Measurements from ENCODE around the gene SFTA2. TPM values are rescaled to one million over a fixed set of nuclear protein-coding genes. Genes with fewer than 3 reads are reported as not detected.

The SFTA2 gene
- polyA plus RNA-seq, 1 donor, result 0.70 TPM

DNA sequence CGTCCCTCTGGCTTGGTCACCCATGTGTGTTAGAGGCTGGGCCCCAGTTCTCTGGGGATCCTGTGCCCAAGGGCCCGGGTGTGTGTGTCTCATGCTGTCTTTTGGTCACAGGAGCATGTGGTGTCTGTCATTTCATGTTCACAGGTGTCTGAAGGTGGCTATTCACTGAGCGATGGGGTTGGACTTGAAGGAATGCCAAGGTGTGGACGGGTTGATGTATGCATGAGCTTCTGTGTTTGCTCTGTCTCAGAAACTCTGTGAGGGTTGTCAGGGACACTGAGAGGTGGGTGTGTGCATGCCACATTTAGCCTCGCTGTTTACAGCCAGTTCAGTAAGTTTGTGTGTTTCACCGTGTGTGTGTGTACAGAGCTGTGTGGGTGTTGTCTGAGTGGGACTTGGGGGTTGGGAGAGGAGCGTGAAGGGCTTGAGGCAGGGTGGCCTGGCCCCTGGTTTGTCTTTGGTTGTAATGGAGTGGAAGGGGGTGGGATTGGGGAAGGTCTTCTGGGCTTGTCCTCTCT, 46.4 kb downstream of the SFTA2 start:
- Histone ChIP-seq H3K27ac (ENCODE audit: low read length) (peak overlapping the region; percentile 92), H3K4me1 (ENCODE audit: control insufficient read depth, insufficient read depth, low read length) (peaks cover 39% of the 10 kb centered on the region), H3K27me3 (ENCODE audit: control insufficient read depth, insufficient read depth, low read length) (no peaks in the 10 kb centered on the region), H3K36me3 (ENCODE audit: control insufficient read depth, insufficient read depth, low read length) (peaks cover 20% of the 10 kb centered on the region), H3K9me3 (ENCODE audit: control insufficient read depth, low read depth, low read length) (peaks cover 2% of the 10 kb centered on the region), H3K4me3 (ENCODE audit: low read length) (peak overlapping the region; percentile 48)
- peak; percentile 69 to 76 for DNase-seq
- no CpG with 5 or more reads among the region's 7 CpGs for WGBS (ENCODE audit: insufficient coverage, low lambda C conversion rate)

DNA sequence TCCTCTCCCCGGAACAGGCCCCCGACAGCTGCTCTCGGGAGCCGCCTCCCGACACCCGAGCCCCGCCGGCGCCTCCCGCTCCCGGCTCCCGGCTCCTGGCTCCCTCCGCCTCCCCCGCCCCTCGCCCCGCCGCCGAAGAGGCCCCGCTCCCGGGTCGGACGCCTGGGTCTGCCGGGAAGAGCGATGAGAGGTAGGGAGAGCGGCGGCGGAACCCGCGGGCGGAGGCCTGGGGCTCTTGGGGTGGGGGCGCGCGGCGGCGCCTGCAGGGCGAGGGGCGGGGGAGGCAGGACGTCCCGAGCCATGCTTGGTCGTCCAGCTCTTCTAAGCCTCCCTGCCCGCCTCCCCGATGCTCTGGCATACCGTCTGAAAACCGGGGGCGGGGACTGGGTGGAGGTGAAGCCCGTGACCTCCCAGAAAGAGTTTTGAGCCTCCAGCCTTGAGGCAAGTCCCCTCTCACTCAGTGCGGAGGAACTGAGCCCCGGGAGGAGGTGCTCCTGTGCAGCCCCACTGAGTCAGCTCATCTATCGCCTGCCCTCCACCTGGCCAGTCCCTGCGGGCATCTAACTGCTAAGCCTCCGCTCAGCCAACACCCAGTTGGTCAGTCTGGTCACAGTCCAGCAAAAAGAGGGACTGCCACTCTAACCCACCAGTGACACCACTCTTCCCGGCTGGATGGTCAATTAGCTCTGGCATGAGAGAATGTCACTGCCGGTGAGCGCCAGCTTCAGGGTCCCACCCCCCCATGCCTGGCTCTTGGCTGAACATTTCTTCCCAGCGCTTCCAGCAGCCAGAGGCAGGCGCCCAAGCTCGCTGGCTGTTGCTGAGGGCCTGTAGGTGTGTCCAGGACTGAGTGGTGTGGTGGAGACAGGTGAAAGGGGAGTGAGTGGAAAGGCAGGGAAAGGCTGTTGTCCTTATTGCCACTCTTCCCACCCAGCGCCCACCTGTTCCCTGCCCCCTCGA, 47.2 kb downstream of the SFTA2 start:
- peaks cover 13% of the 10 kb centered on the region for H3K36me3 ChIP-seq (ENCODE audit: control insufficient read depth, insufficient read depth, low read length)
- DNase-seq, result peak in 1 of 2 donors; percentile 33
- H3K4me1 ChIP-seq (ENCODE audit: control insufficient read depth, insufficient read depth, low read length), result peaks cover 39% of the 10 kb centered on the region
- peak overlapping the region; percentile 48 for H3K4me3 ChIP-seq (ENCODE audit: low read length)
- WGBS (ENCODE audit: insufficient coverage, low lambda C conversion rate), result 0% methylated on average over 1 of the region's 59 CpGs
- peaks cover 2% of the 10 kb centered on the region for H3K9me3 ChIP-seq (ENCODE audit: control insufficient read depth, low read depth, low read length)
- H3K27ac ChIP-seq (ENCODE audit: low read length), result peak overlapping the region; percentile 92
- H3K27me3 ChIP-seq (ENCODE audit: control insufficient read depth, insufficient read depth, low read length), result no peaks in the 10 kb centered on the region

DNA sequence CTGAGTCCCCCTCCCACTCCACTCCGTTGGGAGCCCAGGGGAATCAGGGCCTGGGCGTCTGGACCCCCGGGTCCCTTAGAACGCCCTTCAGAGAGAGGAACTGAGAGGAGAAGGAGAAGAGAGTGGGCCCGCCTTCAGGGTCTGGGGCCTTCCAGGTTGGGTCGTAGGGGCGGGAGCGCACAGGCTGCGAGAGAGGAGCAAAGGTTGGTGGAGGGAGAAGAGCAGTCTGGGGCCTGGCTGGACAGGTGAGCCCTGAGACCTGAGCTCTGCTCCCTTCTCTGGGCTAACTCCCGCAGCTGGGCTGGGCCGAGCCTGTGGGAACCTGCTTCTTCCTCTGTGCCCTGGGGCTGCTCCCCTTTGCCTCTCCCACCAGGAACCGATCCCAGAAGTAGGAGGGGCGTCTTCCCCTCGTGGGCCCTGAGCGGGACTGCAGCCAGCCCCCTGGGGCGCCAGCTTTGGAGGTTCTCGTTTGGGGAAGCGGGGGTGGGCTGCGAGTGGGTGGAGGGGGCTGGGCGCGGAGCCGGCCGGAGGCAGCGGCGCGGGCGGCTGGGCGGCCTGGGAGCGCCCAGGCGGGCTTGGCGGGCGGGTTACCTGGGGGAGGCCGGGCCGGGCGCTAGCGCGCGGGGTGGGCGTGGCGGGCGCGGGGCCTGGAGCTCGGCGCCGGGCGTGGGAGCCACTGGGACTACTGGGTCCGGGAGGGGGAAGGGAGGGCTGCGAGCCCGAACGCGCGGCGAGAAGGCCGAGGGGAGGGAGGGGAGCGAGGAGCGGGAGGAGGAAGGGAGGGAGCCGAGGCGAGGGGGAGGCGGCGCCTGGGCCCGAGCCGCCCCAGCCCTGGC, 48.1 kb downstream of the SFTA2 start, which contains the start of gene DDR1:
TSS of gene DDR1 (plus strand) at position 835 of the 836 bp plus-strand sequence. CDS start 4,211 bp downstream, outside the sequence.
- DNase-seq, result peak; percentile 67 to 85
- H3K27me3 ChIP-seq (ENCODE audit: control insufficient read depth, insufficient read depth, low read length), result no peaks in the 10 kb centered on the region
- H3K9me3 ChIP-seq (ENCODE audit: control insufficient read depth, low read depth, low read length), result peaks cover 2% of the 10 kb centered on the region
- peaks cover 39% of the 10 kb centered on the region for H3K4me1 ChIP-seq (ENCODE audit: control insufficient read depth, insufficient read depth, low read length)
- no CpG with 5 or more reads among the region's 62 CpGs for WGBS (ENCODE audit: insufficient coverage, low lambda C conversion rate)
- peaks cover 5% of the 10 kb centered on the region for H3K36me3 ChIP-seq (ENCODE audit: control insufficient read depth, insufficient read depth, low read length)
- H3K4me3 ChIP-seq (ENCODE audit: low read length), result peak within 1 kb of the TSS; percentile 61
- H3K27ac ChIP-seq (ENCODE audit: low read length), result peak within 1 kb of the TSS; percentile 94

DNA sequence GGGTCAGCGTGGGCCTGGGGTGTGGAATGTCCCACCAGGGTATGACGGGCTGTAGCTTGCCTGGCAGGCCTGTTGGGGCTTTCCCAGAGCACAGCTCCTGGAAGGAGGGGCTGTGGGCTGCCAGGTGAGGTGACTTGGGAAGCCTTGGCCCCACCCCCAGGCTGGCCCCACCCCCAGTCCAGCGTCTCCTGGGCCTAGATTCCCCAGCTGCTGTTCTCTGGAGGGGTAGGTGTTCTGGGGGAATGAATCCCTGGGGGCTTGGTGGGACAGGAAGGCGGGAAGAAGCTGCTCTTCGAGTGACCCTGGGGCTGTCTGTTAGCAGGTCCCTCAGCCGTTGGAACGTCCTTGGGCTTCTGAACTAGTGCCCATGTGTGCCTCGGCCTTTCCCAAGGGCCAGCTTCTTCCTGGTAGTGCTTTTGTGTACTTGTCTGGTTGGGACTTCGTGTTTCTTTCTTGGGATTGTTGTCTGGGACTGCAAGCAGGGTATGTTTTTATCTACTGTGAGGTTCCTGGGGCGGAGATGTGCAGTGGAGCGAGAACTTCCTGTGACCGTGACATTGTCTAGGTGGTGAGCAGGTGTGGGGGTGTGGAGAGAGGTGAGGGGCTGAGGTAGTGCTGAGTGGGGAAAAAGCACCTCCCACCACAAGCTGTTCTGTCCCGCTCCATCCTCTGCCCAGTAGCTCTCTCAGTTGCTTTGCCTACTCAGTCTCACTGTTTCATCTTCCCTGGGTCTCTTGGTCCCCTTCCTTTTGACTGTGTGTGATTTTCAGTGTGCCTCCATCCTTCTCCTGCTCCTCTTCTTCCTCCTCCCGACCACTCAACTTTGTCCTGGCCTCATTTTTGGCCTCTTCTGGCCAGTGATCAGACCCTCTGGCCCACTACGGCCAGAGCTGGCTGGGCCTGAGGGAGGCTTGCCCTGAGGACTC, 48.9 kb downstream of the SFTA2 start:
- H3K27me3 ChIP-seq (ENCODE audit: control insufficient read depth, insufficient read depth, low read length), result no peaks in the 10 kb centered on the region
- H3K4me3 ChIP-seq (ENCODE audit: low read length), result peak overlapping the region; percentile 61
- H3K36me3 ChIP-seq (ENCODE audit: control insufficient read depth, insufficient read depth, low read length), result no peaks in the 10 kb centered on the region
- peak; percentile 72 to 84 for DNase-seq
- no CpG with 5 or more reads among the region's 15 CpGs for WGBS (ENCODE audit: insufficient coverage, low lambda C conversion rate)
- H3K4me1 ChIP-seq (ENCODE audit: control insufficient read depth, insufficient read depth, low read length), result peaks cover 39% of the 10 kb centered on the region
- H3K9me3 ChIP-seq (ENCODE audit: control insufficient read depth, low read depth, low read length), result peaks cover 2% of the 10 kb centered on the region
- peak overlapping the region; percentile 94 for H3K27ac ChIP-seq (ENCODE audit: low read length)

DNA sequence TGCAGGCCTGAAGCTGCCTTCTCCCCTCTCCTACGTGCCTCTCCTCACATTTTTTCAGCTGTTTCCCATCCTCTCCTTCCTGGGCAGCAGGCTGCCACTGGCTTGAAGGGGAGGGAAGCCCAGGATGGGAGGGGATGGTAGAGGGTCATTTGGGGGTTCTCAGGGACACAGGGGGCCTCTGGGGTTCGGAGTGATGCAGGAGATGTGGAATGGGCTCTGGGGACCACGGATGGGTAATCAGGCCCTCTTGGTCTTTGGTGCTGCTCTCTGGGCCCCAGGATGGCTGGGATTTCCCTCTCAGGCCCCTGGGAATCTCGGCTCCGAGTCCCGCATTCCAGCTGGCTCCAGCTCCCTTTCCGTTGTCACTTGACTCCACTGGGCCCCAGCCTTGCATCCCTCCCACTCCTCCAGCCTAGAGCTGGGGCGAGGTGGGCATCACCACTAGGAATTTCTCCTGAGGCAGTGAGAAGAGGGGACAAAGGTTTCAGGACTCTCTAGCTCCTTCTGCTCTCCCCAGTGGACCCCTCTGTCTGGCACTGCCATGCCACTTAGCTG, 49.7 kb downstream of the SFTA2 start:
- no peak for DNase-seq
- Histone ChIP-seq H3K9me3 (ENCODE audit: control insufficient read depth, low read depth, low read length) (peaks cover 2% of the 10 kb centered on the region), H3K27me3 (ENCODE audit: control insufficient read depth, insufficient read depth, low read length) (no peaks in the 10 kb centered on the region), H3K27ac (ENCODE audit: low read length) (peak overlapping the region; percentile 94), H3K36me3 (ENCODE audit: control insufficient read depth, insufficient read depth, low read length) (no peaks in the 10 kb centered on the region), H3K4me3 (ENCODE audit: low read length) (no peak overlapping the region), H3K4me1 (ENCODE audit: control insufficient read depth, insufficient read depth, low read length) (peaks cover 42% of the 10 kb centered on the region)
- no CpG with 5 or more reads among the region's 8 CpGs for WGBS (ENCODE audit: insufficient coverage, low lambda C conversion rate)

DNA sequence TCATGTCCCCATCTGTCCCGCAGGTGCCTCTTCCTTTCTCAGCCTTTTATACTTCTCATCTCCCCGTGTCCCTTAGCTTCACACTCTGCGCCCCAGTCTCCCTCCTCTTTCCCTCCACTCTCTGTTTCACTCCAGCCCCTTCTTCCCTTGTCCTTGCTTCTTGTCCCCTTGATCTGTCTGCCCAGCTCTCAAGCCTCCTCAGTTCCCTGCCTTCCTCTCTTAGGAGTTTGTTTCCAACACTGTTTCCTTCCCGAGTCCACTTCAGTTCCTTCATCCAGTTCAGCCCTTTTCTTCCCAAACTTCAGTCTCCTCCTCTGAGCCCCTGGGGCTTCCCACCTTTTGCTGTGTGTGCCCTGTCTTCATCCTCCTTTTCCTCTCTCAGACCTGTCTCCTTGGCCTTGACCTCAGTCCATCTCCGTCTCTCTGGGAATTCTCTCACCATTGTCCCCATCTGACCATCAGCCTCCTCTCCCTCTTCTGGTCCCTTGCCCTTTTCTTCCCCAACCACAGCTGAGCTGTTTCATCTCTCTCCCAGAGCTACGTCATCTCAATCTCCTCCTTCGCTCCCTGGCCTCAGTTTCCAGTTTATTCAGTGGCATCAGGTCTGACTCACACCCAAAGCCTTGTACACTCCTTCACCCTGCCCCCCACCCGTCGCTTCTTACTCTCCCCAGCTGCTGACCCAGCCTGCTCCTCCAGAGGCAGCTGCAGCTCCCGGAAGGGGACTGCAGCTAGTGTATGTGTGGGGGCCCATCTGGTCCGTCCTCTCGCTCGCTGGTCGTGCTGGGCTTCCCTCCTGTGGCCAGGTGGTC, 50.4 kb downstream of the SFTA2 start:
- H3K9me3 ChIP-seq (ENCODE audit: control insufficient read depth, low read depth, low read length), result peaks cover 2% of the 10 kb centered on the region
- WGBS (ENCODE audit: insufficient coverage, low lambda C conversion rate), result 100% methylated on average over 4 of the region's 14 CpGs
- no peak overlapping the region for H3K4me3 ChIP-seq (ENCODE audit: low read length)
- H3K4me1 ChIP-seq (ENCODE audit: control insufficient read depth, insufficient read depth, low read length), result peaks cover 38% of the 10 kb centered on the region
- H3K27ac ChIP-seq (ENCODE audit: low read length), result peak overlapping the region; percentile 94
- no peaks in the 10 kb centered on the region for H3K36me3 ChIP-seq (ENCODE audit: control insufficient read depth, insufficient read depth, low read length)
- H3K27me3 ChIP-seq (ENCODE audit: control insufficient read depth, insufficient read depth, low read length), result no peaks in the 10 kb centered on the region
- DNase-seq, result peak in 1 of 2 donors; percentile 31

Other genes with a start within 250 kb of the SFTA2 start
- 23.0 TPM for gene PPP1R18, start 245.5 kb downstream of the SFTA2 start, polyA plus RNA-seq
- 16.5 TPM for gene NRM, start 241.2 kb downstream of the SFTA2 start, polyA plus RNA-seq
- gene MDC1, start 214.9 kb downstream of the SFTA2 start, polyA plus RNA-seq, result 22.5 TPM
- gene TUBB, start 211.8 kb downstream of the SFTA2 start, polyA plus RNA-seq, result 512 TPM
- 94.5 TPM for gene FLOT1, start 189.5 kb downstream of the SFTA2 start, polyA plus RNA-seq
- 24.7 TPM for gene IER3, start 187.6 kb downstream of the SFTA2 start, polyA plus RNA-seq
- gene DDR1, start 47.7 kb downstream of the SFTA2 start, polyA plus RNA-seq, result 150 TPM
- gene GTF2H4, start 24.0 kb downstream of the SFTA2 start, polyA plus RNA-seq, result 24.4 TPM
- 43.5 TPM for gene VARS2, start 17.9 kb downstream of the SFTA2 start, polyA plus RNA-seq
- 0.04 TPM for gene MUCL3, start 8.8 kb upstream of the SFTA2 start, polyA plus RNA-seq
- gene MUC21, start 51.5 kb upstream of the SFTA2 start, polyA plus RNA-seq, result not detected
- gene MUC22, start 78.3 kb upstream of the SFTA2 start, polyA plus RNA-seq, result not detected
- not detected for gene C6orf15, start 180.4 kb upstream of the SFTA2 start, polyA plus RNA-seq
- gene PSORS1C1, start 182.6 kb upstream of the SFTA2 start, polyA plus RNA-seq, result 0.33 TPM
- not detected for gene CDSN, start 188.3 kb upstream of the SFTA2 start, polyA plus RNA-seq
- 0.04 TPM for gene PSORS1C2, start 206.9 kb upstream of the SFTA2 start, polyA plus RNA-seq
- gene CCHCR1, start 225.6 kb upstream of the SFTA2 start, polyA plus RNA-seq, result 17.4 TPM
- 9.1 TPM for gene TCF19, start 226.4 kb upstream of the SFTA2 start, polyA plus RNA-seq
- gene POU5F1, start 238.5 kb upstream of the SFTA2 start, polyA plus RNA-seq, result 0.28 TPM

All from large intestine (tissue), 3 donors.